DMS153 treated with DMSO at 0.1 percent for 48 hours (cell line): Measurements from ENCODE around the gene ZNF385C.
A peak's percentile ranks its signal among the peaks of the same experiment; 100 is the strongest.
"Not testable (repeated sequence)": the region's sequence is repeated elsewhere in the genome, so short reads cannot be mapped to it uniquely, and the experiment has no call there.

Experiments used
- DNase-seq: peaks from one replicate; lab custom pipeline; 2025; ENCODE audit not compliant: unreplicated experiment; lab: John Stamatoyannopoulos, UW

ZNF385C gene, protein sequence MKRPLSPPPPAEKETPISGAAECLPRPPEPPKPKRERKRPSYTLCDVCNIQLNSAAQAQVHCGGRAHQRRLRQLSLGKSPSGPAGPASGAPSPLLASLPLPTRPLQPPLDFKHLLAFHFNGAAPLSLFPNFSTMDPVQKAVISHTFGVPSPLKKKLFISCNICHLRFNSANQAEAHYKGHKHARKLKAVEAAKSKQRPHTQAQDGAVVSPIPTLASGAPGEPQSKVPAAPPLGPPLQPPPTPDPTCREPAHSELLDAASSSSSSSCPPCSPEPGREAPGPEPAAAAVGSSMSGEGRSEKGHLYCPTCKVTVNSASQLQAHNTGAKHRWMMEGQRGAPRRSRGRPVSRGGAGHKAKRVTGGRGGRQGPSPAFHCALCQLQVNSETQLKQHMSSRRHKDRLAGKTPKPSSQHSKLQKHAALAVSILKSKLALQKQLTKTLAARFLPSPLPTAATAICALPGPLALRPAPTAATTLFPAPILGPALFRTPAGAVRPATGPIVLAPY

DNA sequence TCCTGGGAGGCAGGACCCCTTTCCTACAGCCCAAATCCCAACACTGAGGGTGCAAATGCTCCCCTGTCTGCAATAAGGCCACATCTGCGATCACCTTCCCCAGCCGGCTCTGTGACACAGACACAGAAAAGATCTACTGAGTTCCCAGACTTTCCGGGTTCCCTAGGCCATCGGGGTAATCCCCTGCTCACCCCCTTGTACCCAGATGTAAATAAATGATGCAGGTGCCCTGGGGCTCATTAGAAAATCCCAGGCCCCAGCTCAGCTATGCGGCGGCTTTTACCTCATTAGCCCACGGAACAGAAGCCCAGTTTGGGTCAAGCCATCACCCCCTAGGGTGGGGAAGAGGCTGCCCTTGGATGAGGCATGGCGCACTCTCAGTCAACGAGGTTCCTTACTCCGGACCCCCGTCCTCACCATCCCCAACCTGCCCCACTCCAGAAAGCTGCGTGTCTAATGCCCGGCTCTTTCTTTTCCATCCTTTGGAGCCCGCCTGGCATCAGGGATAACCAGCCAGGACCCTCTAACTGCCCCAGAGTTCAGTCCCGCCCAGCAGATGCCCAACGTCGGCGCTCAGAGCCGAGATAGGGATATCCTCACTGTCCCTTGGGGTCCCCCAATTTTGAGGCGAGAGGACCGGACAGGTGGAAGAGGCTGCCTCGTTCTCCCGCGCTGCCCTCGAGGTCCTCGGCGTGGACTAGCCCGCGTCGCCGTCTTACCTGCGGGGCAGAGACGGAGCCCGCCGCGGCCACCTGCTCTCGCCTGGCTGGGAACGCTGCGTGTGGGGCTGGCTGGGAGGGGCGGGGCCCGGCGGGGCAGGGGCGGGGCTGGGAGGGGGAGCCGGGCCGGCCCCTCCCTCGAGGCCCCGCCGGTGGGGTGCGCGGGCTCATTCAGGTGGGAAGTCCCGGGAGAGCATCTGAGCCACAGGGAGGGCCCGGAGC is at the start of gene ZNF385C:
Gene ZNF385C, minus strand, starts transcription at position 783 of the 941 bp plus-strand sequence. CDS start 35,417 bp downstream, outside the sequence.
- DNase-seq, result no peak

DNA sequence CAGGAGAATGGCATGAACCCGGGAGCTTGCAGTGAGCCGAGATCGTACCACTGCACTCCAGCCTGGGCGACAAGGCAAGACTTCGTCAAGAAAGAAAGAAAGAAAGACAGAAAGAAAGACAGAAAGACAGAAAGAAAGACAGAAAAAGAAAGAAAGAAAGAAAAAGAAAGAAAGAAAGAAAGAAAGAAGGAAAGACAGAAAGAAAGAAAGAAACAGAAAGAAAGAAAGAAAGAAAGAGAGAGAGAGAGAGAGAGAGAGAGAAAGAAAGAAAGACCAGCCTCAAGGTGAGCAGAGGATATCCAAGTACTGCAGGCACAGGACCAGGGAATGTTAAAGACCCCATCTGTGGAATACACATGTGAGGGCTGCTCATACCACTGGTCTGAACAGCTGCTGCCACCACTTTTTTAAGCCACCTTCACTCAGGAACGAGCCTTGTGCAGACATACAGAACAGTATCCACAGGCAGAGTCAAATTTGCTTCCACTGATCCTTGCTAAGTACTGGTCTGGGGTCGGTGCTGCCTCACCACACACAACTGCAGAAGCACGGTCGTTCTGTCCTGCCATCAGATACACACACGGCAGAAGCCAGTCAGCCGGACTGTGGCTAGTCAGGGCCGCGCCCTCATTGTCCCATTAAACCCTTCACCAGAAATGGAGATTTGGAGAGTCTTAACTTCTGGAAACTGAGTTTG is 48.8 kb upstream of the ZNF385C start:
- no peak for DNase-seq

DNA sequence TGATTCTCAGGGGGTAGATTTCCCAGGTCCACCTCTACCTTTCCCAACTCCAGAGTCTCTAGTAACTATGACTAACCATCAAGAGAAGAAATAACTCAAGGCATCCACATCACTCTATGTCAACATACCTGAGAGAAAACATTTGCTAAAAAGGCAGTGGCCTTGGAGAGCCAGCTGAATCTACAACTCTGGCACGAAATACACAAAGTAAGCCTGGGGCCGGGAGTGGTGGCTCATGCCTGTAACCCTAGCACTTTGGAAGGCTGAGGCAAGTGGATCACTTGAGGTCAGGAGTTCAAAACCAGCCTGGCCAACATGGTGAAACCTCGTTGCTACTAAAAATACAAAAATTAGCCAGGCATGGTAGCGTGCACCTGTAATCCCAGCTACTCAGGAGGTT is 44.9 kb upstream of the ZNF385C start:
- not testable (repeated sequence) for DNase-seq

DNA sequence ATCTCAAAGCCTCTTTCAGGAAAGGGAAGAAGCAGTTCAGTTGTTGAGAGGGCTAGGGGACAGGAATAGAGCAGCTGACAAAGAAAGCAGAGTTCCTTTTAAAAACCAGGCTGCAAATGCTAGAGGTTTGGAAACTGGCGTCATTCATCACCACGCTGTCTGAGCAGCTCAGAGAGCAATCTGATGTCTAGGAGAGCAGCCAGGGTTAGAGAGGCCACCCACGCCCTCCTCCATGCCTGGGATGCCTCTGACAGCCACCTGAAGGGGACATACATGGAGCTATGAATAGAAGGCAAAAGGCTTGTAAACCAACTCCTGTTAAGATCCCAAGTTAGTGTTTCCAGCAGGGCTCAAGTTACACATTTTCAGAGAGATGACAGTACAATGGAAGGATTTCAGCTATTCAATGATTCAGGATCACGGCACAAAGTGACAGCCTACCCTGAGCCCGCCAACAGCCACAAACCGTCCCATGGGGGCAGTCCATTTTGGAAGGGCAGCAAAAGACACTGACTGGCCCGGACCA is 44.2 kb upstream of the ZNF385C start:
- no peak for DNase-seq

DNA sequence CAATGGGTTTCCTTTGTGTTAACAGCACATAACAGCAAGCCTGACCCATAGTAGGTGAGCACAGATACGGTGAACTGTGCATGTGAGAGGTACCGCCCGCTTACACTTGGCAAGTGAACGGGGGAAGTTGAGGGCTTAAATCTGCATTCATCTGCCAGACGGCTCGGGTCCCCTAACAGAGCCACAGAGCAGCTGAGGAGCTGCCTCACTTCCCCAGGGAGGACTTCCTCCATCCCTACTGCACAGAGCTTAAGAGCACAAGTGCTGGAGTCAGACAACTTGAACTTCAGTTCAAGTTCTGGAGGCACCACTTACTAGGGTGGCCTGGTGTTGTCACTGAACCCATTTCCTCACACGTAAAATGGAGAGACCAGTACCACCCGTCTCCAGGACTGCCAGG is 43.1 kb upstream of the ZNF385C start:
- DNase-seq, result no peak

DNA sequence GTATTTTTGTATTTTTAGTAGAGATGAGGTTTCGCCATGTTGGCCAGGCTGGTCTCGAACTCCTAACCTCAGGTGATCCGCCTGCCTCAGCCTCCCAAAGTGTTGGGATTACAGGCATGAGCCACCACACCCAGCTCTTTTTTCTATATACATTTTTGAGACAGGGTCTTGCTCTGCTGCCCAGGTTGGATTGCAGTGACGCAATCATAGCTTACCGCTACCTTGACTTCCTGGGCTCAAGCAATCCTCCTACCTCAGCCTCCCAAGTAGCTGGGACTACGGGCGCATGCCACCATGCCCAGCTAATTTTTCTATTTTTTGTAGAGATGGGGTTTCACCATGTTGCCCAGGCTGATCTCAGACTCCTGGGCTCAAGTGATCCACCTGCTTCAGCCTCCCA is 42.4 kb upstream of the ZNF385C start:
- DNase-seq, result not testable (repeated sequence)

DNA sequence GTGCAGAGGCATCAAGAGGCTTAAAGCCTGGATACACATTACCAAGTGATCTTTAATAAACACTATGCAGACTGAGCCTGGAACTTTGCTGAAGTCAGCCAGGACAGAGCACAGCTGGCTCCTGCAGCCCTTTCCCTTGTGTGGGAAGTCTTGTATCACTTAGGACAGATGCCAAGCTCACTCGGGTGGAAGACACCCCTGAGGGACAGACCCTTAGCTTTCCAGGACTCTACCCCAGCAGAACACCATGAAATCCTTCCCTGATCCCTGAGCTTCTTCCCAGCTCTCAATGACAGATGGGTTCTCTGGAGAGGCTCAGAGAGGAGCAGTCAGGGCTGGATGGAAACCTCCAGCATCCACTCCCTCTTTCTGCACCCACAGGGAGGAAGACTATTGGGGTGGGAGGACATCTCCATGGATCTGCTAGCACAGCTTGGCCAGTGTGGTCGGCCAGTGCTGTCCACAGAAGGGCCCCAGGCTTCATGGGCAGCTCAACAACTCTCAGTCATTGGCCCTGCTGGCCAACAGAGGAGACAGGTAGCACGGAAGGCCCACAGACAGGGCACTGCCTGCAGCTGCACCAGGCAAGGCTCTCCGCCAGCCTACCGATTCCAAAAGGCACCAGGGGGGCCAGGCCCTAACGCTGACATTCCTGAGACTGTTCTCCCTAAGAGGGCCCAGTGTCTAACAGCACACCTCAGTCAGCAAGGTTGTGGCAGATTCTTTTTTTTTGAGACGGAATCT is 40.6 kb upstream of the ZNF385C start:
- DNase-seq, result no peak

DNA sequence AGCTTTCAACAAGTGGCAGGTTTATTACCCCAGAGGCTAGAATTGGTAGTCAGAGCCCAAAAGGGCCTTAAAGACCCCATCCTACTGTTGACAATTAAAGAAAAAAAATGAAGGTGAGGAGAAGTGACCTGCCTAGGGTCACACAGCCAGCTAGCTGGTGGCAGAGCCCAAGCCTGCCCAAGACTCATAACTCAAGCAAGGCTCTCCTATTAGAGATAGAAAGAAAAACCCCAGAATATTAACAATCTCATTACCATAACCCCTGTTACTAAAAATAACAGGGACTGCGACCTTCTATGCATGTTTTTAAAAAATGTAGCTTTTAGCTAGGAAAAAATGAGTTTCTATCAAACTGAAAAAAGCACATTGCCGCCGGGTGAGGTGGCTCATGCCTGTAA is 38.4 kb upstream of the ZNF385C start:
- no peak for DNase-seq

DNA sequence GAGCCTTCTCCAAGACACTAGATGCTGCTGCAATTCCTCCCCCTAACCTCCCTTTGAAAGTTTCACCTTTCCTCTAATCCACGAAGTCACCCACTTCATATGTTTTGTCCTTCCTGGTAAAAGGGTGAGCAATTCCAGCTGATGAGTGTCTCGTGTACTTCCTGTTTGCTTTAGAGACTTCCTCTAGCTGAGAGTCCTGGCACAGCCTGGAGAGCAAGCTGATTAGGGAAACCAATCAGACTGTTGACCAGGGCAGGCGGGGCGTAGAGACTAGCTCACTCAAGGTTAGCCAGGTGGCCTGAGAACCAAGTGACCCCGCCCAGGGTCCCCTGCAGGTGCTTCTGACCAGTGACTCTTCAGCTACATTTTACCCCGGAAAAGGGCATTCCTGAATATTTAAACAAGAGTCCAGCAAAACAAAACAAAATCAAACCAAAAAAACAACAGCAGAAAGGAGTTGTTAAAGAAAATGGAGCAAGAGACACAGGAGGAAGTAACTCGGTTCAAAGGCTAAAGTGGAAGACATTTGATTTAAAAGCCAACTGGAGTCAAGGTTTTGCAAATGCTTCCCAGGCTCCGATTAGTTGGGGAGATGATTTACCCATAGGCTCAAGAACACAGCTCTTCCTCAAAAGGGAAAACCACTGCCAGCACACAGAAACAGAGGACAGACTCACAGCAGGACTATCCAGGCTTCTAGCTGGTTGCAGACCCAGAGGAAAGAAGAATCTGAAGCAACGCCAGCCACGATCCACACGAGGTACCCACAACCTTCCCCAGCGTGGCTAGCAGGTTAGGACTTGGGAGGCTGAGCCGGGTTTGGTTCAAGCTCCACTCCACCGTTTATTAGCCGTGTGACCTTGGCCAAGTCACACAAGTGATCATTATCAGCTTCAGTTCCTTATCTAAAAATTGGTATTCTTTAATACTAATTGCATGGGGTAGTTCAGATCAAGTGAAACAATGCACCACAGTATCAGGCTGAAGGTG is 37.7 kb upstream of the ZNF385C start:
- DNase-seq, result peak; percentile 70

DNA sequence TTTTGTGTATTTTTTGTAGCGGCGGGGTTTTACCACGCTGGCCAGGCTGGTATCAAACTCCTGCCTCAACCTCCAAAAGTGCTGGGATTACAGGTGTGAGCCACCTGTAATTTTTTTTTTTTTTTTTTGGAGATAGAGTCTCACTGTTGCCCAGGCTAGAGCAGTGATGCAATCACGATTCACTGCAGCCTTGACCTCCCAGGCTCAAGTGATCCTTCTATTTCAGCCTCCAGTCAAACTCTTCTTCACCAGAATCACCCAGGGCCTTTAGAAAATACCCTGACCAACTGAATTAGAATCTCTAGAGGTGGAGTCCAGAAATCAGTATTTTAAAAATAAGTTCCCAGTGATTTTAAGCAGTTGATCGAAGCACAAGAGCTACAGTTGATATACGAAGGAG is 36.9 kb upstream of the ZNF385C start:
- DNase-seq, result no peak

DNA sequence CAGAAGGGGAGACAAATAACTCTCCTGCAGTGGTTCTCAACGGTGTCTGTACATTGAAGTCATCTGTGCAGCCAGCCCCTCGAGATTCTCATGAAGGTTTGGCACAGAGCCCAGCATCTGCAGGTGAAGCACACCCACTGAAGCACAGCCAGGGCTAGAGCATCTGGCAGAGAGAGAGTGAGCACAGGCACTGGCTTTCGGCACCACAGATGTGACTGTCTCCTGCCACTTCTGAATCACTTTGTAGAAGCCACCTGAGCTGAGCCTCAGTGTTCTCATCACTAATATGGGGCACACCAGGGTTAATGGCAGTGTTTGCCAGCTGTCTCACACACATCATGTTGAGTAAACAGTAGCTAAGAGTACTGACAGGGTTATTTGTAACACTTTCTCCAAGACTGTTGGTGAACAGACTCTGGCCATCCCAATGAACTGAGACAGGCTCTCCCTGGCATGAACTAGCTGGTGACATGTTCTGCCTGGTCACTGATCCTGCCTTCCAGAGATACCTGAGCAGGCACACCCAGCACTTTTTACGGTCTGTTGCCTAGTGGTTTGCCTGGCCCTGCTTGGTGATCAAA is 35.3 kb upstream of the ZNF385C start:
- peak; percentile 36 for DNase-seq

DNA sequence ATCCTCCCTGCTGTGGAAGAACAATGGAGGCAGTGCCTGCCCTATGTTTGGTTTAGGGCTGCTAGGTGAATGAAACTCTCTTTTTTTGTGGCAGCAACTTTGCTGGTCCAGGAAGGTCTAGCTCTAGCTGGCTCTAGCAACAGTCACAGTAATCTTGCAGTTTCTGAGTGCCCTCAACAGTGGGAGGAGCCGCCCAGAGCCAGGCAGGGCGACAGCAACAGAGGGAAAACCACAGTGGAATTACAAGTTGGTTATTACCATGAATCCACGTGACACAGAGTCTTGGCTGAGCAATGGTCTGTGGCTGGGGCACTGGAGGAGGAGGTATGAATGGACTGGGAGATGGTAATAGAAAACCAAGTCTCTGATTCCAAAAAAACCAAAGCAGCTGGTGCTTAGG is 34.7 kb upstream of the ZNF385C start:
- DNase-seq, result no peak

DNA sequence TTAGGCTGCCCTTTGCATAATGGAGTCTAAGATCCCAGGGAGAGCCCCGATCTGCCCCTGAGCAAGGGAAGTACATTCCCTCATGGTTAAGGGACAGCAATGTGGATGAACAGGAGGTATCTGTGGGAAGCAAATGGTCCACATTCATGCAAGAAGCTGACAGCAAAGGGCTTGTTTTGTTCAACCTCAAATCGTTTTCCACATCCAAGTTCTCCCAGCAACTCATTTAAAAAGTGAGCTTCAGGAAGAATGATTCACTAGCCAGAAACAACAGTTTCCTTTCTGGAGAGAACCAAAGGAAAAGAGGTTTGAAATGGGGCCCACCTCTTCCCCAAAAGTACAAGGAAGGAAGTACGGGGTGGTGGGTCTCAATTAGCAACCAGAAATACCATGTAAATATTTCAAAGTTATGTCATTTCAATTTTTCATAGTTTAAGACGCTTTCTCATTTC is 33.7 kb upstream of the ZNF385C start:
- DNase-seq, result no peak

DNA sequence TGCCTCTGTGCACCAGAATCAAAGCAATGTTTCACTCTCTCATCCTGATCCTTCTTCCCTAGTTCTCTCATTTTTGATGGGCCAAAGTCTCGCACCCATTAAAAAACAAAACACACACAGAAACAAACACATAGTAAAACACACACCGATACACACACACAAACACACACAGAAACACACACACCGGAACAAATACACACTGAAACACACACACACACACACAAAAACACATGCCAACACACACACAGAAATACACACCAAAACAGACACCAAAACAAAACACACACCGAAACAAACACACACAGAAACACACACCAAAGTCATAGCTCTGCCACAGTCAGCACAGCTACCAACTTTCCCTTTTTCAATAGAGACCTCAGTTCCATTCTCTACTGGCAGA is 33.0 kb upstream of the ZNF385C start:
- DNase-seq, result no peak

DNA sequence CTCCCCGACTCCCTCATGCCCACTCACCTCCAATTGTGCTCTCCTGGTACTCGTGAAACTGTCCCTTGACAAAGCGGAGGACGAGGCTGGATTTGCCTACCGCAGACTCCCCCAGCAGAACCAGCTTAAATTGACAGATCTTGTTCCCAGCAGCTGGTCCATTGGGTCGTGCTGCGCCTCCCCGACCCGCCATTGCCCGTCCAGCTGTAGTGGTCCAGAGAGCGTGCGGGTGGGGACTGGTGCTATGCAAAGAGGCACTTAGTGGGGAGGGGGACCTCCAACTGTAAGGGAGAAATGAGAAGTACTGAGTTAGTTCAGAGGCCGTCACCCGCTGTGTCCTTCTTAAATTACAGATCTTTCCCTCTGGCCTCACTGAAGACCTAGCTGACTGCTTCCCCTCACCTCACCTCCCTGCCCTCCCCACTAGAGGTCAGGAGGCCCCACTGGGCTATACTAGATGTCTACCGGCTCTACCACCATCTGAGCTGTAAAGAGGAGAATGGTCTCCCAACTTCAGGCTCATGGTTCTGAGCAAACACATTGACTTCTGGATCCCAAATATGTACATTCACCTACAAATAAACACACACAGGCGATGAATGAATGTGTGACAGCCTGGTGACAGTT is 32.1 kb upstream of the ZNF385C start:
- DNase-seq, result no peak

DNA sequence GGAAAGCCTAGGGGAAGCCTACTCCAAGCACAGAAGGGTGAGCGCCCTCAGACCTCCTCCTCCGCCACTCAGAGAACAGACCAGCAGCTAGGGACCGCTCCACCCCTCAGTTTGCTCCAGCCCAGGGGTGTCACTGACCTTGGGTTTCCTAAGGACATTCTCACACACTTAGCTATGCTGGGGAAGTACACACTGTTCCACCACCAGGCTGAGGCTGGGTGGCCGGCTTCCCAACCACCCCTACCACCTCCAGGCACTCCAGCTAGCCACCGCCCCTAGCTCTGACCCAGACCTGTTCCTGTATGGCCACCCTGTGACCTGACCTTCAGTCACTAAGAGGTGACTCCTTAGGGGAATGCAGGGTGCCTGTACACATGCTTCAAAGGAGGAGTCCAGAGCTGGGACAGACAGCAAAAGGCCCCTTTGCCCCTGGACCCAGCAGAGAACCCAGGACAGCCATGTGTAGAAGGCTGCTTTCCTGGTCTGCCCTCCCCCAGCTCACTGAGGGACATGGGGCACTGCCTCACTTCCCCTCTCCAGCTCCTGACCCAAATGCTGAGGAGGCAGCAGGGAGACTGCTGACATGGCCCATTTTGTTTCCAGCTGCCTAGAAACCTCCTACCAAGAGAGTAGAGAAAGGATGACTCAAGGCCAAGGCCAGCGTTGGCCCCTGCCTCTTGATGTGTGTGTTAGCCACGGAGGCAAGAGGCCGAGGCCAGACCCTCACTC is 31.0 kb upstream of the ZNF385C start:
- DNase-seq, result no peak

DNA sequence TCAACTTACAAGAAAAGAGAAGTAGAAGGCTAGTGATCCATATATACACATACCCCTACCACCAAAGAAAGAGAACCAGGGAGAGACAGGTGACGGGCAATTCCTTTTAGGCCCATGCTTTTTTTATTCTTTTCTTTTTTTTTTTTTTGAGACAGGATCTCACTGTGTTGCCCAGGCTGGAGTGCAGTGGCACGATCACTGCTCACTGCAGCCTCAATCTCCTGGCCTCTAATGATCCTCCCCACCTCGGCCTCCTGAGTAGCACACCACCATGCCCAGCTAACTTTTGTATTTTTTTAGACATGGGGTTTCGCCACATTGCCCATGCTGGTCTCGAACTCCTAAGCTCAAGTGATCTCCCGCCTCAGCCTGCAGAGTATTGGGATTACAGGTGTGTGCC is 29.1 kb upstream of the ZNF385C start:
- no peak for DNase-seq
